Left lung (tissue), 10 donors: ENCODE data around the gene BBLN. TPM values are rescaled to one million over a fixed set of nuclear protein-coding genes. Genes with fewer than 3 reads are reported as not detected.

Experiments used
- ATAC-seq: fragments of 200-7000 bp; cut with Tn5 transposase; one replicate; pipeline ENCODE4 v1.9.1; 2020; ENCODE audit warnings: moderate library complexity
- DNase-seq, 4 donors: peaks; one replicate each; pipeline ENCODE4 v3.0.0-alpha.2; 2013 to 2020
- H3K27ac ChIP-seq, 2 donors: fragments of 200-600 bp; sonication (generic) in 1 of 2; one replicate each; pipeline versions ENCODE4 v1.5.0 to v1.8.0; 2020 to 2021
- H3K27me3 ChIP-seq, 2 donors: fragments of 200-600 bp; sonication (generic) in 1 of 2; one replicate each; pipeline versions ENCODE4 v1.5.0 to v1.8.0; 2020 to 2021
- H3K36me3 ChIP-seq, 2 donors: fragments of 200-600 bp; sonication (generic) in 1 of 2; one replicate each; pipeline versions ENCODE4 v1.5.0 to v1.8.0; 2020 to 2021
- H3K4me1 ChIP-seq, 2 donors: fragments of 200-600 bp; one replicate each; pipeline ENCODE4 v1.8.0; 2021
- H3K4me3 ChIP-seq, 2 donors: fragments of 200-600 bp; sonication (generic) in 1 of 2; one replicate each; pipeline versions ENCODE4 v1.5.0 to v1.8.0; 2020 to 2021; ENCODE audit warnings: mild to moderate bottlenecking in 1 of 2
- H3K9me3 ChIP-seq, 2 donors: fragments of 200-600 bp; sonication (generic) in 1 of 2; one replicate each; pipeline versions ENCODE4 v1.5.0 to v1.8.0; 2020 to 2021
- CTCF ChIP-seq, 2 donors: fragments of 200-600 bp; sonication (generic) in 1 of 2; IDR thresholded peaks; one replicate each; pipeline versions ENCODE4 v1.5.0 to v1.8.0; 2021; ENCODE audit warnings: antibody characterized with exemption in 2 of 2
- intact Hi-C, 2 donors: fragments of 100-400 bp; cut with DNase I; formaldehyde crosslinking; loops; one replicate each; pipeline versions ENCODE4 v1.11.2 to v1.14.2; 2022
- polyA plus RNA-seq, 6 donors: library from polyadenylated mRNA; unstranded; fragments of 120-200 nt; gene quantifications; one replicate each; pipeline ENCODE4 v1.2.1, GENCODE V29; 2013; ENCODE audit not compliant: insufficient read length in 6 of 6
- total RNA-seq, 2 donors: library from RNA; stranded (reverse); fragmentation: NEBNext Ultra II Directional; extraction: Animal tissue kit (Norgen Biotek cat#: 25700); gene quantifications; one replicate each; pipeline ENCODE4 v1.2.1, GENCODE V29; 2021
- donor health status: DM: no; HTN: yes; CAD: no.
- donor health status: DM: no; HTN: no; CAD: no.

The BBLN gene
- total and polyA plus RNA-seq, 8 donors, result 27.1 to 66.0 (median 37.7) TPM

GRCh38 chr9:128188209-128188608 lies 28.1 kb downstream of the BBLN start:
- H3K36me3 ChIP-seq, result peaks cover 0 to 60% of the 10 kb centered on the region in 2 donors
- TF ChIP-seq CTCF (IDR thresholded peaks at IDR 0.05), result no peak
- no peak overlapping the region for H3K4me3 ChIP-seq
- peaks cover 7 to 31% of the 10 kb centered on the region in 2 donors for H3K4me1 ChIP-seq
- ATAC-seq, result no peak
- no peak for DNase-seq
- no peaks in the 10 kb centered on the region for H3K9me3 ChIP-seq
- no peak overlapping the region for H3K27ac ChIP-seq
- intact Hi-C loops, result no loop called here
- peaks cover 0 to 7% of the 10 kb centered on the region in 2 donors for H3K27me3 ChIP-seq

GRCh38 chr9:128190013-128190412 lies 29.9 kb downstream of the BBLN start:
- Histone ChIP-seq H3K36me3 (peaks cover 0 to 42% of the 10 kb centered on the region in 2 donors), H3K27me3 (peaks cover 0 to 7% of the 10 kb centered on the region in 2 donors), H3K9me3 (no peaks in the 10 kb centered on the region), H3K4me3 (peak overlapping the region in 1 of 2 donors; percentile 84), H3K4me1 (peaks cover 7 to 32% of the 10 kb centered on the region in 2 donors), H3K27ac (no peak overlapping the region)
- intact Hi-C loops, result no loop called here
- ATAC-seq, result no peak
- DNase-seq, result no peak
- TF ChIP-seq CTCF (IDR thresholded peaks at IDR 0.05), result no peak

- intact Hi-C loops, result no loop called here
- Histone ChIP-seq H3K27me3 (peaks cover 0 to 7% of the 10 kb centered on the region in 2 donors), H3K4me1 (peaks cover 7 to 32% of the 10 kb centered on the region in 2 donors), H3K36me3 (peaks cover 0 to 34% of the 10 kb centered on the region in 2 donors), H3K9me3 (no peaks in the 10 kb centered on the region), H3K27ac (peak overlapping the region; percentile 69 to 85), H3K4me3 (peak overlapping the region; percentile 58 to 84)
- DNase-seq, result peak in 1 of 4 donors; percentile 10
- no peak for ATAC-seq
- no peak for TF ChIP-seq CTCF (IDR thresholded peaks at IDR 0.05)
Measured at GRCh38 chr9:128190516-128191405, 30.7 kb downstream of the BBLN start.

- TF ChIP-seq CTCF (IDR thresholded peaks at IDR 0.05), result peak; percentile 68 to 82
- peaks cover 7 to 32% of the 10 kb centered on the region in 2 donors for H3K4me1 ChIP-seq
- peak; percentile 82 to 98 (median 83) for DNase-seq
- peak within 1 kb of the TSS; percentile 58 to 84 for H3K4me3 ChIP-seq
- peaks cover 0 to 7% of the 10 kb centered on the region in 2 donors for H3K27me3 ChIP-seq
- intact Hi-C loops, result no loop called here
- H3K9me3 ChIP-seq, result no peaks in the 10 kb centered on the region
- peaks cover 0 to 28% of the 10 kb centered on the region in 2 donors for H3K36me3 ChIP-seq
- H3K27ac ChIP-seq, result peak within 1 kb of the TSS; percentile 69 to 85
- peak; percentile 94 for ATAC-seq
Measured at GRCh38 chr9:128191406-128192046, 31.5 kb downstream of the BBLN start, which contains the start of gene CIZ1. CIZ1 (minus strand) TSS chr9:128191572; CDS start chr9:128190857, 715 bp downstream.
